ENCODE results near the gene GRID2IP.

GRID2IP gene

GRCh38 chr7:6510476-6511133 is 40.7 kb downstream of the GRID2IP start:
- ATAC-seq (ENCODE audit: low read depth) (no peak), DNase-seq (ENCODE audit: low spot score) (no peak)
- H3K27ac ChIP-seq (ENCODE audit: poor library complexity, severe bottlenecking): no peak overlapping the region
- no peaks in the 10 kb centered on the region for H3K4me1 ChIP-seq (ENCODE audit: insufficient read depth, poor library complexity, severe bottlenecking)
- H3K4me3 ChIP-seq (ENCODE audit: severe bottlenecking): no peak overlapping the region
- no peaks in the 10 kb centered on the region for H3K36me3 ChIP-seq (ENCODE audit: low read depth)
- TF ChIP-seq, protein P1, sequence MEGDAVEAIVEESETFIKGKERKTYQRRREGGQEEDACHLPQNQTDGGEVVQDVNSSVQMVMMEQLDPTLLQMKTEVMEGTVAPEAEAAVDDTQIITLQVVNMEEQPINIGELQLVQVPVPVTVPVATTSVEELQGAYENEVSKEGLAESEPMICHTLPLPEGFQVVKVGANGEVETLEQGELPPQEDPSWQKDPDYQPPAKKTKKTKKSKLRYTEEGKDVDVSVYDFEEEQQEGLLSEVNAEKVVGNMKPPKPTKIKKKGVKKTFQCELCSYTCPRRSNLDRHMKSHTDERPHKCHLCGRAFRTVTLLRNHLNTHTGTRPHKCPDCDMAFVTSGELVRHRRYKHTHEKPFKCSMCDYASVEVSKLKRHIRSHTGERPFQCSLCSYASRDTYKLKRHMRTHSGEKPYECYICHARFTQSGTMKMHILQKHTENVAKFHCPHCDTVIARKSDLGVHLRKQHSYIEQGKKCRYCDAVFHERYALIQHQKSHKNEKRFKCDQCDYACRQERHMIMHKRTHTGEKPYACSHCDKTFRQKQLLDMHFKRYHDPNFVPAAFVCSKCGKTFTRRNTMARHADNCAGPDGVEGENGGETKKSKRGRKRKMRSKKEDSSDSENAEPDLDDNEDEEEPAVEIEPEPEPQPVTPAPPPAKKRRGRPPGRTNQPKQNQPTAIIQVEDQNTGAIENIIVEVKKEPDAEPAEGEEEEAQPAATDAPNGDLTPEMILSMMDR (IDR thresholded peaks at IDR 0.05; ENCODE audit: poor library complexity, severe bottlenecking): no peak
- H3K27me3 ChIP-seq (ENCODE audit: insufficient read depth, poor library complexity, severe bottlenecking): no peaks in the 10 kb centered on the region
- H3K9me3 ChIP-seq (ENCODE audit: severe bottlenecking): no peaks in the 10 kb centered on the region

DNA sequence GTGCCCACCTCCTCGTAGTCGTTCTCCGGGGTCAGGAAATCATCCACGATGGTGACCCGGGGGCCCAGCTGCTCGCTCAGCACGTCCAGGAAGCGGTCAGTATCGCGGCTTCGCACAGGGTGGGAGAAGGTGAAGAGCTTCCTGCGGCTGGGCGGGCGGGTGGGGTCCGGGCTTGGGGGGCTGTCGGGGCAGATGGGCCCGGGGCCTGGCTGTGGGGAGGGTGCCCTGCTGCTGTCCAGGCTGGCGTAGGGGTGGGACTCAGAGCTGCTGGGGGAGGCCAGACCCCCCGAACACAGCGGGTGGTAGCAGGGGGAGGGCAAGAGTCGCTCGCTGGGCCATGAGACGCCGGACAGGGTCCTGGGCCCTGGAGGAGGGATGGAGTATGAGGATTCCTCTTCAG is 42.3 kb downstream of the GRID2IP start:
- DNase-seq (ENCODE audit: low spot score): peak; percentile 49
- ATAC-seq (ENCODE audit: low read depth): no peak
- Histone ChIP-seq H3K4me1 (ENCODE audit: insufficient read depth, poor library complexity, severe bottlenecking) (no peaks in the 10 kb centered on the region), H3K27ac (ENCODE audit: poor library complexity, severe bottlenecking) (no peak overlapping the region), H3K36me3 (ENCODE audit: low read depth) (no peaks in the 10 kb centered on the region), H3K27me3 (ENCODE audit: insufficient read depth, poor library complexity, severe bottlenecking) (no peaks in the 10 kb centered on the region), H3K9me3 (ENCODE audit: severe bottlenecking) (no peaks in the 10 kb centered on the region), H3K4me3 (ENCODE audit: severe bottlenecking) (no peak overlapping the region)
- TF ChIP-seq, protein P1 (IDR thresholded peaks at IDR 0.05; ENCODE audit: poor library complexity, severe bottlenecking): no peak

GRCh38 chr7:6508539-6508938 is 42.7 kb downstream of the GRID2IP start:
- ATAC-seq (ENCODE audit: low read depth) (no peak), DNase-seq (ENCODE audit: low spot score) (no peak)
- TF ChIP-seq, protein P1 (IDR thresholded peaks at IDR 0.05; ENCODE audit: poor library complexity, severe bottlenecking): no peak
- H3K4me3 ChIP-seq (ENCODE audit: severe bottlenecking): no peak overlapping the region
- no peak overlapping the region for H3K27ac ChIP-seq (ENCODE audit: poor library complexity, severe bottlenecking)
- H3K9me3 ChIP-seq (ENCODE audit: severe bottlenecking): no peaks in the 10 kb centered on the region
- no peaks in the 10 kb centered on the region for H3K36me3 ChIP-seq (ENCODE audit: low read depth)
- no peaks in the 10 kb centered on the region for H3K27me3 ChIP-seq (ENCODE audit: insufficient read depth, poor library complexity, severe bottlenecking)
- H3K4me1 ChIP-seq (ENCODE audit: insufficient read depth, poor library complexity, severe bottlenecking): no peaks in the 10 kb centered on the region

DNA sequence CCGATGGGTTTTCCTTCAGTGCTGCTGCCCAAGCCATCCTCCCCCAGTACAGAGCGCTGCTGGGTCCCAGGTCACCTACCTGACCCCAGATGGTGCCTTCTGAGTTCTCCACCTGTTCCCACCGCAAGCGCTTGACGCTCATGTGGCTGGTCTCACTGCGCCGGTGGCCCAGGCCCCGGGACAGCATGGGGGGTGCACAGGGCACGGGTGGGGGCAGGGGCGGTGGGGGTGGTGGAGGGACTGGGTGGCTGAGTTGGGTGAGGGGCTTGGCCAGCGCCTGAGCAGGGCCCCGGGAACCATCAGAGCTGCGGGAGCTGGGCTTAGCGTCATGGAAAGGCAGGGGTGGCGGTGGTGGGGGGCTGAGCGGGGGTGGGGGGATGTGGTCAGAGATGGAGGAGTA is 43.4 kb downstream of the GRID2IP start:
- H3K36me3 ChIP-seq (ENCODE audit: low read depth): no peaks in the 10 kb centered on the region
- ATAC-seq (ENCODE audit: low read depth) (no peak), DNase-seq (ENCODE audit: low spot score) (peak; percentile 55)
- H3K9me3 ChIP-seq (ENCODE audit: severe bottlenecking): no peaks in the 10 kb centered on the region
- TF ChIP-seq, protein P1 (IDR thresholded peaks at IDR 0.05; ENCODE audit: poor library complexity, severe bottlenecking): no peak
- no peaks in the 10 kb centered on the region for H3K4me1 ChIP-seq (ENCODE audit: insufficient read depth, poor library complexity, severe bottlenecking)
- no peak overlapping the region for H3K27ac ChIP-seq (ENCODE audit: poor library complexity, severe bottlenecking)
- no peaks in the 10 kb centered on the region for H3K27me3 ChIP-seq (ENCODE audit: insufficient read depth, poor library complexity, severe bottlenecking)
- H3K4me3 ChIP-seq (ENCODE audit: severe bottlenecking): no peak overlapping the region

Data from RWPE2 (cell line).